ENCODE data around the gene AGBL5.
"Not testable (repeated sequence)": the region's sequence is repeated elsewhere in the genome, so short reads cannot be mapped to it uniquely, and the experiment has no call there.

The AGBL5 gene

GRCh38 chr2:27118525-27119329 lies 67.3 kb downstream of the AGBL5 start, which contains the start of gene CGREF1:
Gene CGREF1, minus strand, starts transcription at chr2:27119128. Its CDS starts 14,762 bp downstream, at chr2:27104366.
- no peak for DNase-seq (ENCODE audit: low read depth)

GRCh38 chr2:27119330-27119670 lies 67.8 kb downstream of the AGBL5 start:
- not testable (repeated sequence) for DNase-seq (ENCODE audit: low read depth)
